Cardiac muscle cell (in vitro differentiated cells and primary cell): ENCODE results near the gene RARRES2. TPM values are rescaled to one million over a fixed set of nuclear protein-coding genes. Genes with fewer than 3 reads are reported as not detected.

Experiments
- DNase-seq, 2 donors: peaks; one replicate each; pipeline versions ENCODE4 v3.0.0 to v3.0.0-alpha.2; 2010 to 2017; ENCODE audit warnings: low read depth in 1 of 2, low spot score in 1 of 2
- H3K27ac ChIP-seq: fragments of 200-600 bp; sonication (generic); 2 replicates; pipeline ENCODE4 v1.5.1; 2016
- H3K27me3 ChIP-seq: fragments of 200-600 bp; sonication (generic); 2 replicates; pipeline ENCODE4 v1.6.0; 2016; ENCODE audit warnings: control low read depth
- H3K36me3 ChIP-seq: fragments of 200-600 bp; sonication (generic); 2 replicates; pipeline ENCODE4 v1.5.1; 2016; ENCODE audit warnings: control low read depth
- H3K4me1 ChIP-seq: fragments of 200-600 bp; sonication (generic); 2 replicates; pipeline ENCODE4 v1.8.1; 2017; ENCODE audit warnings: low read depth, mild to moderate bottlenecking, mixed run types
- H3K4me3 ChIP-seq: fragments of 200-600 bp; sonication (generic); 2 replicates; pipeline ENCODE4 v1.5.1; 2016; ENCODE audit warnings: mild to moderate bottlenecking
- H3K9me3 ChIP-seq: fragments of 200-600 bp; sonication (generic); 2 replicates; pipeline ENCODE4 v1.5.1; 2017; ENCODE audit warnings: low read depth, mild to moderate bottlenecking, control low read depth
- polyA plus RNA-seq: library from polyadenylated mRNA; unstranded; fragments of >200 nt; fragmentation: Nextera tagmentation; extraction: Ambion mirVana; gene quantifications from 2 replicates; pipeline ENCODE4 v1.2.1, GENCODE V29; 2016
- total RNA-seq: library from RNA; depleted of rRNA; stranded (reverse); fragments of >200 nt; gene quantifications from 2 replicates; pipeline ENCODE4 v1.2.3, GENCODE V29; 2016
- TF ChIP-seq, protein P1 (sequence below): IDR thresholded peaks from 2 replicates; pipeline ENCODE4 v1.5.1; 2012; ENCODE audit warnings: low read depth, mild to moderate bottlenecking, low read length

The RARRES2 gene
- total and polyA plus RNA-seq, 2 experiments from 2014 or later, result 5.5 to 8.3 TPM

DNA sequence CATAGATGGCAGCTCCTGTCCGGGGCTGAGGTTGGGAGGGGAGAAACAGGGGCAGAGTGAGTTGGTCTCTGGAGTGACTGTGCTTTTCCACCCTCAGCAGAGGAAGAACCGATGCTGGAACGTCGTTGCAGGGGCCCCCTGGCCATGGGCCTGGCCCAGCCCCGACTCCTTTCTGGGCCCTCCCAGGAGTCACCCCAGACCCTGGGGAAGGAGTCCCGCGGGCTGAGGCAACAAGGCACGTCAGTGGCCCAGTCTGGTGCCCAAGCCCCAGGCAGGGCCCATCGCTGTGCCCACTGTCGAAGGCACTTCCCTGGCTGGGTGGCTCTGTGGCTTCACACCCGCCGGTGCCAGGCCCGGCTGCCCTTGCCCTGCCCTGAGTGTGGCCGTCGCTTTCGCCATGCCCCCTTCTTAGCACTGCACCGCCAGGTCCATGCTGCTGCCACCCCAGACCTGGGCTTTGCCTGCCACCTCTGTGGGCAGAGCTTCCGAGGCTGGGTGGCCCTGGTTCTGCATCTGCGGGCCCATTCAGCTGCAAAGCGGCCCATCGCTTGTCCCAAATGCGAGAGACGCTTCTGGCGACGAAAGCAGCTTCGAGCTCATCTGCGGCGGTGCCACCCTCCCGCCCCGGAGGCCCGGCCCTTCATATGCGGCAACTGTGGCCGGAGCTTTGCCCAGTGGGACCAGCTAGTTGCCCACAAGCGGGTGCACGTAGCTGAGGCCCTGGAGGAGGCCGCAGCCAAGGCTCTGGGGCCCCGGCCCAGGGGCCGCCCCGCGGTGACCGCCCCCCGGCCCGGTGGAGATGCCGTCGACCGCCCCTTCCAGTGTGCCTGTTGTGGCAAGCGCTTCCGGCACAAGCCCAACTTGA, 29.9 kb upstream of the RARRES2 start:
- no peak for DNase-seq
- TF ChIP-seq, protein P1, sequence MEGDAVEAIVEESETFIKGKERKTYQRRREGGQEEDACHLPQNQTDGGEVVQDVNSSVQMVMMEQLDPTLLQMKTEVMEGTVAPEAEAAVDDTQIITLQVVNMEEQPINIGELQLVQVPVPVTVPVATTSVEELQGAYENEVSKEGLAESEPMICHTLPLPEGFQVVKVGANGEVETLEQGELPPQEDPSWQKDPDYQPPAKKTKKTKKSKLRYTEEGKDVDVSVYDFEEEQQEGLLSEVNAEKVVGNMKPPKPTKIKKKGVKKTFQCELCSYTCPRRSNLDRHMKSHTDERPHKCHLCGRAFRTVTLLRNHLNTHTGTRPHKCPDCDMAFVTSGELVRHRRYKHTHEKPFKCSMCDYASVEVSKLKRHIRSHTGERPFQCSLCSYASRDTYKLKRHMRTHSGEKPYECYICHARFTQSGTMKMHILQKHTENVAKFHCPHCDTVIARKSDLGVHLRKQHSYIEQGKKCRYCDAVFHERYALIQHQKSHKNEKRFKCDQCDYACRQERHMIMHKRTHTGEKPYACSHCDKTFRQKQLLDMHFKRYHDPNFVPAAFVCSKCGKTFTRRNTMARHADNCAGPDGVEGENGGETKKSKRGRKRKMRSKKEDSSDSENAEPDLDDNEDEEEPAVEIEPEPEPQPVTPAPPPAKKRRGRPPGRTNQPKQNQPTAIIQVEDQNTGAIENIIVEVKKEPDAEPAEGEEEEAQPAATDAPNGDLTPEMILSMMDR, result no peak
- Histone ChIP-seq H3K4me1 (peaks cover 47% of the 10 kb centered on the region), H3K27me3 (no peaks in the 10 kb centered on the region), H3K9me3 (no peaks in the 10 kb centered on the region), H3K36me3 (peaks cover 16% of the 10 kb centered on the region), H3K27ac (peak overlapping the region; percentile 100), H3K4me3 (no peak overlapping the region)

DNA sequence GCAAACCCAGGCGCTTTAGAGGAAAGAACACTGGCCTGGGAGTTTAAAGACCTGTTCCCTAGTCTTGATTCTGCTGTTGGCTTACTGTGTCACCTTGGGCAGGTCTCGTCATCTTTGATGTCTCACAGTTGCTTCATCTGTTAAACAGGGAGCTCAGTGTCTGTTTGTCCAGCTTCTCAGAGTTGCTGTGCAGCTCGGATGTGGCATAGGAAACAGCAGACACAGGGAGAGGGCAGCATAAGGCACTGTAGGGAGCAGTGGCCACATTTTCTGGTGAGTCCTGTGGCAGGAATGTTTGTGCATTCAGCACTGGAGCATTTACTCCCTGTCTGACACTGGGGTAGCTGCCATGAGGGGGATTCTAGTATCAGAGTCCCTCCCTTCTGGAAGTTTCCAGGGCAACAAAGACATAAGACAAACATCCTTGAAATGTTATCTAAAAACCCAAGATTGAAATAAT, 29.2 kb upstream of the RARRES2 start:
- H3K4me1 ChIP-seq, result peaks cover 41% of the 10 kb centered on the region
- no peaks in the 10 kb centered on the region for H3K9me3 ChIP-seq
- peaks cover 16% of the 10 kb centered on the region for H3K36me3 ChIP-seq
- H3K4me3 ChIP-seq, result no peak overlapping the region
- H3K27ac ChIP-seq, result peak overlapping the region; percentile 100
- peak in 1 of 2 donors; percentile 71 for DNase-seq
- no peaks in the 10 kb centered on the region for H3K27me3 ChIP-seq
- TF ChIP-seq, protein P1, result no peak

DNA sequence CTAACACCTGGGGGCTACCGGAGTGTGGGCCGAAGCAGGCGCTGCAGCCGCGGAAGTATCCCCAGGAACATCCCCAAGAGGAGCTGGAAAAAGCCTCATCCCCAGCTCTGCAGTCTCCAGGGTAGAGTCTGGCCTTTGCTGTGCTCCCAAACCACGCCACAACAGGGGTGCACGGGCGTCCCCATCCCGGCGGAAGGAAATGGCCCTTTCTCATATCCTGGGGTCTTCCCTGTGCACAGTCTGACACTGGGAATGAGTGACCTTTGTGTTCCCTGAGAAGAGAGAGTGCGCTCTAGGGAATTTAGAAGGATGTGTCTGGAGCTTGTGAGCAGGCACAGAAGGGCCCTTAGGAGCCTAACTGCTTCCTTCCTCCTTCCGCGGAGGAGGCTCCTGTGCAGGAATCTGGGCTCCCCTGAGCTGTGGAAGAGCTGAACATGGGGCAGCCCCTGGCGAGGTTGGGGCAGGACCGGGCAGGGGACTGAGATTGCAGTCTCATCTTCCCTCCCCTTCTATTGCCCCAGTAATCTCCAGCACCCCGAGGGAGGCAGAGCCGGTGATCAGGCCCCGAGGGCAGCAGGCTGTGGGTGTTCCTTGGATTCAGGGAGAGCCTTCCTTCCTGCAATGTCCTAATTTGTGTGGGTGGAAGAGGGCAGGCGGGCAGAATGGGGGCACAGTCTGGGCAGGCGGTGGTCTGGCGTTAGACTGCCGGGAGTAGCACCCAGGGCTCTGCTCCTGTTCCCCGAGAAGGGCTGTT, 28.5 kb upstream of the RARRES2 start:
- H3K27me3 ChIP-seq, result no peaks in the 10 kb centered on the region
- peaks cover 16% of the 10 kb centered on the region for H3K36me3 ChIP-seq
- H3K9me3 ChIP-seq, result no peaks in the 10 kb centered on the region
- peak overlapping the region; percentile 100 for H3K27ac ChIP-seq
- H3K4me1 ChIP-seq, result peaks cover 41% of the 10 kb centered on the region
- DNase-seq, result no peak
- H3K4me3 ChIP-seq, result peak overlapping the region; percentile 64
- TF ChIP-seq, protein P1, result no peak

DNA sequence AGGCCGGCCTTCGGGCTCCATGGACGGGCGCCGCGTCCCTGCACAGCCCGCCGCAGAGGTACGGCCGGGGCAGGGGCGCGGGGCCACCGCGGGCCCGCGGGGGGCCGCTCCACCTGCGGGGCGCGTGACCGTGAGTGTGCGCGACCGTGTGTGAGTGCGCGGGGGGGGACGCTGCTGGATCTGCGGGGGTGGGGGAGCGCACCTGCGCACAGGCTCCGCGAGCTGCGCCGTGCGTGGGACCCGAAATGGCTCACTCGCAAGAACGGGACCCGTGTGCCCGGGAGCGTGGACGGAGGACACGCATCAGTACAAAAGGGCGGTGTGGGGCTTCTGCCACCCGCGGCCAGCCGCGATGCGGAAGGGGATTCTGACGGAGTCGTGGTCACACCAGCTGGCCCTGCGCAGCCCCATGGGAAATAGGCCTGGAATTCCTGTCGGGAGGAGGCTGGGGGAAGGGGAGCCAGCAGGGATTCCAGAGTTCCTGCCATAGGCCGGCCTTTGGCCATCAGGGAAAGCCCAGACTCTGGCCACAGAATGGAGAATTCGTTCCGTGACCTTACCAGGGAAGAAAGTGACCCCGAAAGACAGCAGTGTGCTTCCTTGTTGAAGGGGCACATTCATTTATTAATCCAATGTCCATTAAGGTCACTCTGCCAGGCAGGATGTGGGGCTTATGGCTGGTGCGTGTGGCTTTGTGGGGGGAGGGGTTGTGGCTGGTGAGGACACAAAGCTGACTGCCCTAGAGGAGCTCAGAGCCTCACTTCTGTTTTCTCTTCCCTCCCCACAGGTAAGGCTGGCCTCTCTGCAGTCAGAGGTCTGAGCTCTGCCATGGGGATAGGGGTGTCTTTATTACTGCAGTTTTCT, 27.7 kb upstream of the RARRES2 start:
- Histone ChIP-seq H3K27me3 (no peaks in the 10 kb centered on the region), H3K36me3 (peaks cover 14% of the 10 kb centered on the region), H3K4me3 (peak overlapping the region; percentile 64), H3K4me1 (peaks cover 37% of the 10 kb centered on the region), H3K9me3 (no peaks in the 10 kb centered on the region), H3K27ac (peak overlapping the region; percentile 100)
- DNase-seq, result peak; percentile 75 to 90
- TF ChIP-seq, protein P1, result no peak
